Activated CD4-positive, alpha-beta T cell treated with anti-CD3 and anti-CD28 coated beads, Interleukin-2, Interleukin-4, amounts not matched to agents 100 ng/mL and 50 ng/mL, durations not matched to agents 16 hours and 8 hours (primary cell): Measurements from ENCODE around the gene SPTBN5.

Experiments used
- DNase-seq: peaks from one replicate; pipeline ENCODE4 v3.0.0-alpha.2; 2020; ENCODE audit warnings: low spot score

Gene SPTBN5

DNA sequence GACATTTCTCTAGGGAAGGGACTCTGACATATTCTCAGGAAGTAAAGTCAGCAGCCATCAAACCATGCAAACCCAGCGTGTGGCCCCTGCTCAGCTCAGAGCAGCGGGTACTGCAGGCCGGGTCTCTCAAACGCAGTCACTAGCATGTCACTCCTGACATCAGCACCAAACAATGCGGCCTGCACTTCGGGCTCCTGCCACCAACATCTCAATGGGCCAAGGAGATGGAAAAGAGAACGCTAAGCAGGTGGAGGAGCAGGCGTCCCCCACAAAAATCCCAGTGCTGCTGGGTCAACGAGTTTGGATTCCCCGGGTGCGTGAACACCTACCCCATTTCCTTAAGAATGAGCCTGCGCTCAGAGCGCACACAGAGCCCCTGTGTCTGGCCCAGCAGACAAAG lies 9.9 kb upstream of the SPTBN5 start:
- DNase-seq = no peak

DNA sequence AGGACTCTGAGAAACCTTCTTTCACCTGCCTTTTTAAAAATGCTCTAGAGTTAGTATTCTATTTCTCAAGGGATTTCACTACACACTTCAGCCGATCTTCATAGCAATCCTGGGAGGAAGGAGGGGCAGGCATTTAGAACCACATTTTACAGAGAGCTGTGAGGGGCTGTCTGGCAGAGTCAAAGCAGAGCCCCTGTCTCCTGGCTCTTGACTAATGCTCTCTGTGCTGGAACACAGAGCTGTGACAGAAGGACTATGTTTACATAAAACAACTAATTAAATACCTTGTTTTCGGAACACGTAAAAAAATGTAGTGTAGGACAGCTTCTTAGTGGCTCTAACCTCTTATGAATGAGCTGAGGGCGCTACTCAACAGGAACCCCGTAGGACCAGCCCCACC lies 7.6 kb upstream of the SPTBN5 start:
- no peak for DNase-seq

DNA sequence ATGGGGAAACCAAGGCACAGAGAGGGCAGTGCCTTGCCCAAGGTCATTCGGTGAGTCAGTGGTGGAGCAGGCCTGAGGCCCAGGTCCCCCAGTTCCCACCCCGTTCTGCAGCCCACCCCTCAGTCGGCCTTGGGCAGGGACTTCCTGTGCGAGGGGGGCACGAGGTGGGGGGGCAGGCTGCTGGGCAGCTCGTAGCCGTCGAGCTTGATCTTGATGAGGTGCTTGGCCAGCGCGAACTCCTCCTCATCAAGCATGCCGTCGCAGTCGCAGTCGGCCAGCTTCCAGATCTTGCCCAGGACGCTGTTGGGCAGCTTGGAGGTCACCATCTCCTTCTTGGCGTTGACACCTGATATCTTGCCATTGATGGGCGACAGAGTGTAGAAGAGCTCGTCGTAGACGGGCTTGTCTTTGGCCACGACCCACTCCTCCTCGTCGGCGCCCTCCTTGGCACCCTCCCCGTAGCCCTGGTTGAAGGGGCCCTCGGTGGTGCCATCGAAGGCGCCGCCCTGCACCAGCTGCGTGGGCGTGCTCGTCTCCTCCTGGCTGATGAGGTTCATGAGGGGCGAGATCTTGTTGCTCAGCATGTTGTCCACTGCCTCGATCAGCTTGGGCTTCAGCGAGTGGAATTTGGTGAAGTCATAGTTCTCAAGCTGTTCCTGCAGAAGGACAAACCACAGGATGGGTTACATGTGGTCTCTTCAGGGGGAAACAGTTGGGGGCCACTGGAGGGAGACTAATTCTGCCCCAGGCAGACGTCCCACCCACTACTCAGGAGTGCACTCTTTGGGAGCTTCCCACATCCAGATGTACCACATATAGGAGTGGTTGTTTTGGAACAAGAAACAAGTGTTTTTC lies 6.9 kb upstream of the SPTBN5 start:
- DNase-seq = no peak

DNA sequence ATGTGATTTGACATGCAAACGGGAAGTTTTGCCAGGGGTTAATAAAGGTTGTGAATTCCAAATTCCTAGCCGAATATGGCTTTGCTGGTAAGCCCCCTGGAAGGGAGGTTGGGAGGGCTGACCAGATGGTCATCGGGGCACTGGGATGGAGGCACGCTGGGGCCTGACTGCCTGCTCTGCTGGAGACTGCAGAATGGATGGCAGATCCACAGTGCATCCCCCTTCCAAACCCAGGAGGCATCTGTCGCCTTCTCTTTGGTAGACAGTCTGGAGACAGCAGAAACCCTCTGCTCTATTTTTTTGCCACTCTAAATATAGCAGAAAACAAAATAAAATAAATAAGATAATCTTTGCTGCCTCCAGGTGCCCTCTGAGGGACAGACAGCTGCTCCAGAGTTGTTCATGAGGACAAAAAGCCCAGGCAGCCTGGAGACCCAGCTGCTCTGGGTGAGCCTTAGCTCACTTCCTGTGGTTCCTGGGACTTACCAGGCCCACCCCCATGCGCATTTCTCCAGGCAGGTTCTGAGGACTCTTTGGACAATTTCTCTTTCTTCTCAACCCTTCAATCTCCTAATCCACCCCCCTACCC lies 6.1 kb upstream of the SPTBN5 start:
- DNase-seq = no peak

DNA sequence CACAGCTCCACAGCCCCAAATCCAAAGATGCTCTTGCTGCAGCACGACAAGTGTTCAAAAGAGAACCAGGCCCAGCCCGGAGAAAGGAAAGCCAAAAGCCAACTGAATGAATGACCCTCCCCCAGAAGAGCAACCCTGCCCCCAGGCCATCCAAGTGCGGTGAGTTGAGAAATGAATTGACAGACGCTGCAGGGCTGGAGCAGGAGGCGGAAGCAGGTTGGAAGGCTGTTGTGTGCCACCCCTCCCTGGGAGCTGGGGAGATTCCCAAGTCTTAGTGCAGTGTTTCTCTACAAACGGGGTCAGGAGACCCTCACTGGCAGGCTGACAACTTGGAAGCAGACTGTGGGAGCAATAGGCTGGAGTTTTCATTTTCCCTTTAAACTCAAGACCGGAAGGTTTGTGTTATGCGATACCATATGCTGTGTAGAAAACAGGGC lies 3.5 kb upstream of the SPTBN5 start:
- DNase-seq = no peak

DNA sequence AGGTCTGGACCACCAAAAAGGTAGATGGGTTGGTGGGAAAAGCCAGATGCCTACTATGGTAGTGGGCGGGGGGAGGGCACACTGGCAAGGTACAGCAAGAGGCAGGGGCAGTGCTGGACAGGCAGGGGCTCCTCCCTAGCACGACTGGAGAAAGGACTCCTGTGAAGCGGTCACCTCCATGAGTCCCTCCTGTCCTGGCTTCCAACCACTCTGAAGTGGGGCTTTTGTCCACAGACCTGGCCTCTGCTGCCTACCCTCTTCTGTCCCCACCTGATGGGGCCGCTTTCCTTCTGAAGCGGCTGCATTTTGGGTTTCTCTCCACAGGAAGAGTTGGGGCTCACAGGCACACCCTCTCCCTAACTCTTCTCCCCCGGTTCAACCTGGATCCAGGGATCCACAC lies 2.7 kb upstream of the SPTBN5 start:
- DNase-seq = no peak

DNA sequence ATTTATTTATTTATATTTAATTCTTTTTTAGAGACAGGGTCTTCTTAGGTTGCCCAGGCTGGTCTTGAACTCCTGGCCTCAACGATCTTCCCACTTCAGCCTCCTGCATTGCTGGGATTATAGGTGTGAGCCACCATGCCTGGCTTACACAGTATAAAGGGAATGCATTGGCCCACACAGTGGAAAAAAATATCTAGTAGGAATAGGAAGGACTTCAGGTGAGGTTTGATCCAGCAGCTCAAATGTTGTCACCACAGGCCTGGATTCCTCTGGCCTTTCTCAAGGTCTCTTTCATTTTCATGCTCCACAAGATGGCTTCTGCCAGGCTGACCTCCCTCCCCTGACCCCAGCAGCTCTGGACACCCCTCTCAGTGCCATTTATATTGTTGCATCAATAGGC lies 2.1 kb upstream of the SPTBN5 start:
- no peak for DNase-seq

DNA sequence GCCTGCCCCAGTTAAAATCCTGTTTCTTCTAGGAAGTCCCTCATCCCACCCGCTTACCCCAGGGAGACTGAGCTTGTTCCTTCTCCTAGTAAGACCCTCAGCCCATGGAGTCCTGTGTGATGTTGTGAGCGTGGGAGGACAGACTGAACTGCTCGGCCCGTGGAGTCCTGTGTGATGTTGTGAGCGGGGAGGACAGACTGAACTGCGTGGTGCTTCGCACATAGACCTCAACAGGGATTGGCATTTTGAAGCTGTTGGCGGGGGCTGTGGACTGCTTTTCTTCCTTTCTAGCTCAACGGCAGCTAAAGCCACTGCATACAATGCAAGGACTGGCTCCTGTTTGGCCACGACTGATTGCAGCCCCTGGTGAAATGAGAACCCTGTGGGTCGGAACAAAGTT lies 1.6 kb upstream of the SPTBN5 start:
- no peak for DNase-seq

DNA sequence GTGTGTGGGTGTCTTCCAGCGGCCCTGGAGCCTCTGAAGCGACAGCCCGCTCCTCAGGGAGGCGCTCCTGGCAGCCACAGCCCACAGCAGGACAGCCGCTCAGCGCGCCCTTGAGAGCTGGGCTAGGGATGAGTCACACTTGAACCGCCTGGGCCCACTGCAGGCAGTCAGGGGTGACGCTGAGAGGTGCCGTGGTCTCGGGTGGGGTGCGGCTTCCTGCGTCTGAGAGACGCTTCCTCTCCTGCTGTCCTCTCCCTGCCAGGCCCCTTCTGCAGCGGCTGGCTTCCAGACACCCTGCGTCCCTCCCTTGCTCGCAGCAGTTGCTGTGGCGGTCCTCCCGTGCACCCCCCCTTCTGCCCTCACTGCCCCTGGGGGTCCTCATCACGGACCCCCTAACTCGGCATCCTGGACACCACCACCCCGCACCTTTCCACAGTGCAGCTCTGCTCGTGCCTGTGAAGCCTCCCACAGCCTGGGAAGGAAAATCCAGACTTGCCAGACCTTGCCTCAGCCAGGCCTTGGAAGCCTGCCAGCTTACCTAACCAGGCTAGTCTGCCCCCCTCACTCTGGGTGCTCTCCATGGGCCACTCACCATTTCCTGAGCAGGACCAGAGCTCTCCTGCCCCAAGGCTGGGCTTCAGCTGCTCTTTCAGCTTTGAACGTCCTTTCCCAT lies 1.1 kb upstream of the SPTBN5 start:
- peak; percentile 79 for DNase-seq

DNA sequence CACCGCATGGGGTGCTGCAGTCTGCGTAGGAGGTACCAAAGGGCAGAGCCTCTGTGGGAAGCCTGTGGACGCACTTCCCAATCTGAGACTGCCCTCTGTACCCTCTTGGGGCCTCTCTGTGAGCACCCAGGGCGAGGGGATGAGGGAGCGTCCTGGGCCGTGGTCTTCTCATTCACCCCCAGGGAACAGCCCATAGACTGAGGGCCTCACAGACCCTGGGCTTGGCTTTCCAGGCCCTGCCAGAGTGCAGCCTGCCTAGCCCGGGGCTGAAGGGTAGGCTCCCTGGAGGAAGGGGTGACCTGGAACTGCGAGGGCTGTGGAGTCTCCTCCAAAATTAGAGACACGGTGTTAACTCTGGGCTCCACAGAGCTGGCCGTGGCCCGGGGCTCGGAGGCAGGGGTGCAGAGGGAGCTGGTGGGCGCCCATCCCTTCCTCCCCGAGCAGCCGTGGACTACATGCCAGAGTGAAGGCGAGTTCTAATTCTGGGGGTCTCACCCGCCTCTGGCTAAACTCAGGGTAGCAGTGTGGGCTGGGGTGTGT lies 468 bp upstream of the SPTBN5 start:
- no peak for DNase-seq

DNA sequence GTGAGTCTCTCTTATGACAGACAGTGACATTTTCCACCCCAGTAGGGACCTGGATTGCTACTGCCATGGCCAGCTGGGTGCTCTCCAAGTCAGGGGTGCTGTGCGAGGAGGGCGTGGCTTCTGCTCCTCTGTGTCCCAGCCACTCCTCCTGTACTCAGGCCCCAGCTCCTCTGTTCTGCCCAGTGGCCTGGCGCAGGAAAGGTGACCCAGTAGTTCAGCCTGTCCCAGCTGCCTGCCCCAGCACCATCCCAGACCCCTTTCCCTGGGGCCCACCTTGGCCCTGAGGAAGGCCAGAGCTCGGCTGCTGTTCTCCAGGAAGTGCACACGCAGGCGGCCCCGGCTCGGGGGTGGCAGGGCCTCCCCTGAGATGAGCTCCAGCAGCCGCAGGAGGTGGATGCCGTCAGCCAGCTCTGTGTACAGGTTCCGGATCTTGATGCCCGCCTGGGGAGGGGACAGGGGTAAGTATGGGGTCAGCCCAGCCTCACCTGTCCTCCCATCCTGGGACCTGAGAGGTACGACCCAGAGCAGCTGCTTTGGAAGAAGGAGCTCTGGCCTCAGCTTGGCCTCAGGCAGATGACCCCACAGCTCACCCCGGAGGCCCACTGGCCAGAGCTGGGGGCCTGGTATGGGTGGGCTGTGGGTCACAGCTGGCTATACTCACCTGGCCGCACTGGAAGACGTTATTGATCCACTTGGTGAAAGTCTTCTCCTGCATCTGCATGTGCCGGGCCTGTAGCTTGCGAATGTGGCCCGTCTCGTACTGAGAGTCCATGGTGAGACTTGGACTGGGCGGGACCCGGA lies 1.0 kb downstream of the SPTBN5 start:
- DNase-seq = no peak

DNA sequence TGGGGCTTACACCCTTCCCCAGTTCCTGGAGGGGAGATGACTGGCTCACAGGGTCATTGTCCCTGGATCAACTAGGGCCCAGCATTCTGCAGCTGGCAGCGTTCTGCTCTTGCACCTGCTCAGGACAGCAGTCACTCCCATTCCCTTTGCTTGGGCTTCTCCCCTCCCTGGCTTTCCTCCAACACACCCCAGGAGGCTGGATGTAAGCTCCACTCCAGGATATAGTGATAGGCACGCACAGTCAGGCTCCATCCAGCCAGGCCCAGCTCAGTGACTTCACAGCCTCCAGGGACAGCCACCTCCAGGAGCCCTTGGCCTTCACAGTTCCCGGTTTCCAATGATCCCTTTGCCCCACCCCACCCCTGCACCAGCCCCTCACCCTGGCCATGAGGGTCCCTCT lies 1.9 kb downstream of the SPTBN5 start:
- DNase-seq = no peak

DNA sequence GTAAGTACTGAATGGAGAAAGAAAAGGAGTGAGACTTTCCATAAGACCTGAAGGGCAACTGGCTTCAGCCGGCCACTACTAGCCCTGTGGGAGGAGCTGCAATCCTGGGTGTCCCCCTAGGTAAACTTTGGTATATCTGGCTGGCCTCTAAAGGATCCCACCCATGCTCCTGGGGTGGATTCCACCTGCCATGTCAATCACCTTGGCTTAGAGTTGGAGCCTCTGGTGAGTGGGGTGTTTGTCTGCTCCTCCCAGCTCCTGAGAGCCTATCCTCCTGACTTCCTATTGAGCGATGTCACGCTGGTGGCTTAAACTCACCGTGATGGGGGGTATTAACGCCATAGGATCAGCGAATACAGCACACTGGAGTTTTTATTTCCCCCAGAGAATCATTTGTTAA lies 2.6 kb downstream of the SPTBN5 start:
- no peak for DNase-seq

DNA sequence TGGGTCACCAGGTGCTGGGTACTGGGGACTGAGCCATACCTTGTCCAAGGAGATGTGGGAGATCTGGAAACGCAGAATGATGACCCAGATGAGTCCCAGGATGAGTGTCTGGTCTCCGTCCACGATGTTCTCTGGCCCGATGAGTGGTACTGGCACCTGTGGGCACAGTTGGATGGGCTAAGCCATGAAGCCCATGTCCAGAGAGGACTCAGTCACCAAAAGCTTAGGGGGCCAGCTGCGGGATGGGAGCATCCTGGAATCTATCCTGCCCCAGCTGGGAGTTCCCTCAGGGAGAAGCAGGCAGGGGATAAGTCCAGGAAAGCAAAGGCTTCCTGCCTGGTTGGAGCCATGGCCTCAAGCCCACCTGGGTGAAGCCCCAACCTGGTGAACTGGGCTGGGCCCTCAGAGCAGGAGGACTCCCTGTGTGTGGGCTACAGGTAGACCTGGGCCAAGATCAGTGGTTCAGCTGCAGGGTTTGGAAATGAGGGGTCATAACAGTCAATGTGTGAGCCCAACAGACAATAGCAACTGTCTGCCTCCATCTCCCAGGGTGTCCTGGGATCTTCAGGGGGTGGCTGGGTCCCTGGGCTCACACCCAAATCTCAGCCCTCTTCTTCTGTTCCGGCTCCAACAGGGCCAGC lies 3.7 kb downstream of the SPTBN5 start:
- DNase-seq = no peak

DNA sequence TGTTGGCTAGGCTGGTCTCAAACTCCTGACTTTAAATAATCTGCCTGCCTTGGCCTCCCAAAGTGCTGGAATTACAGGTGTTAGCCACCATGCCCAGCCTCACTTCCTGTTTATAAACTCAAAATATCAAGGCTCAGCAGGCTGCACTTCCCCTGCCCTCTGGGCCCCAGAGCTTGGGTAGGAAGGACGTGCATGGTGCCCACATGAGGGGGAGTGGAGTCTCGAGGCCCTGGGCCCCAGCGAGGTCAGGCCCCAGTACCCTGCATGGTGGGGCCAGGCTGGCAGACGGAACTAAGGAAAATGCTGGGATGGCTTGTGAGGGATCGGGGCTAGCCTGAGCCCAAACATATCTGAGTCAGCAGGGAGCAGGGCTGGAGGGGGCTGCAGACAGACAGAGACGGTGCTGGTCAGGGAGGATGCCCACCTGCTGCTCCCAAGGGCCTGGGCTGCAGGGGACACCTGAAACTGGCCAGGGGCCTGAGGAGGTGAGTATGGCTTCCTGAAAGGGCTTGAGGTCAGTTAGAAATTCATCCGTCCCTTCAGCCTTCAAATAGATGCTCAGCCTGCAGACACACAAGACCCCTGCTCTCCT lies 5.1 kb downstream of the SPTBN5 start:
- peak; percentile 14 for DNase-seq

DNA sequence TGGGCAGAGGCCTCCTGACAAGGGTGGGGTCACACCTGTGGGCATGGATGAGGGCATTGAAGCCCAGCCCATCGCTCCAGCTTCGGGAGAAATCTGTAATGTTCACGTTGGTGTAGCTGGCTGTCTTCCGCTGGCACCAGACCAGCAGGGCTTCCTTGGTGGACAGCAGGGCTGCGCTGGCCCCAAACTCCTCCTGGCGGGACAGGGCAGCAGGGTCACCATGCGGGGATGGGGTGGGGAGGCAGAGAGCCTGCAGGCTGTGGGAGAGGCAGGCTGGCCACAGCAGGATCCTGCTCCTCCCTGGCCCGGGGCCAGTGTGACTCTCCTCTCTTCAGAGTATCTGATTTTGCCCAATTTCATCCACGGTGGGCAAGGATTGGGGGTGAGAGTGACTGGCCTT lies 6.0 kb downstream of the SPTBN5 start:
- DNase-seq = no peak

DNA sequence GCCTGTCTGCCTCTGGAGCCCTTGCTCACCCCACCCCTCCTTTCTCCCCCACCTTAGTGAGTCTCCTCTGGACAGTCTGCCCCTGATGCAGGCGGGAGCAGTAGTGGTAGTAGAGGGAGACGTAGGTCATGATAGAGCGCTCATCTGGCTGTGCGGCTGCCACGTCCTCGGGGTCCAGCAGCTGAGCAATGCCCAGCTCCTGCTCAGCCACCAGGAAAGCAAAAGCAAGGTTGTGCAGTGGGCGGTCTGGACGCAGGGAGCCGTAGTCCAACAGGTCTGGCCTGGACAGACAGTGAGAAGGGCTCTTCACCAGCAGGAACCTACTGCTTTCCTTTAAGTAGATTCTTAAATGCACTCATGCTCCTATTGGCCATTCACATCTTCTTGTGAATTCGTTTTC lies 6.7 kb downstream of the SPTBN5 start:
- DNase-seq = no peak

DNA sequence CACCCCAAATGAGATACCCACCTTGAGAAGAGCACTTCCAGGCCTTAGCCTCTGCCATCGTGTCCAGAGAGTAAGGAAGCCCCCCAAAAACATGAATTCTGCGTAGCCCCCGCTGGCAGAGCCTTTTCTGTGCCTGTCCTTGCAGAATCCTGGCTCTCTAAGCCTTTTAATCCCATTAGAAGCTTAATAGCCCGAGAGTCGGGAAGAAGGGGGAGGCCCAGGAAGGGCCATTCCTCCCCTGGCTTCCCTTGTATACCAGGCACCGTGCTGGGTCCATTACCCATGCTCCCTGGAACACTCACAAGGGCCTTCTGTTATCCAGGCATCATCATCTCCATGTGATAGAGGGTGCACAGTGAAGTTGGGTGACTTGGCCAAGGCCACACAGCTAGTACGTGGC lies 7.1 kb downstream of the SPTBN5 start:
- no peak for DNase-seq

DNA sequence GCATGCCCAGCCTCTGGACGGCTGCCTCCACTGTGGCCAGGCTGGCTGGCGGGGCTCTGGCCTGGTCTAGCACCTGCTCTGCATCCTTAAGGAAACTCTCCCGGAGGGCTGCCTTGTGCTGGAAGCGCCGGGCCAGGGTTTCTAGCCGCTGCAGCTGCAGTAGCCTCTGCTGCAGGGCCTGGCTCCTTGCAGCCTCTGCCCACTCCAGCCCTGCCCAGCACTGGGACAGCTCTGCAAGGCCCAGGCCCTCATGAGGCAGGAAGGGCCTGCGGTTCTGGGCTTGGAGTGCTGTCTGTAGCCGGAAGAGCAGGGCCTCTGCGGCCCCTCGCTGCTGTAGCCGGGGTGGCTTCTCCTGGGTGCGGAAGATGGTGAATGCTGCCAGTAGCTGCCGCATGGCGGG lies 8.0 kb downstream of the SPTBN5 start:
- DNase-seq = no peak

DNA sequence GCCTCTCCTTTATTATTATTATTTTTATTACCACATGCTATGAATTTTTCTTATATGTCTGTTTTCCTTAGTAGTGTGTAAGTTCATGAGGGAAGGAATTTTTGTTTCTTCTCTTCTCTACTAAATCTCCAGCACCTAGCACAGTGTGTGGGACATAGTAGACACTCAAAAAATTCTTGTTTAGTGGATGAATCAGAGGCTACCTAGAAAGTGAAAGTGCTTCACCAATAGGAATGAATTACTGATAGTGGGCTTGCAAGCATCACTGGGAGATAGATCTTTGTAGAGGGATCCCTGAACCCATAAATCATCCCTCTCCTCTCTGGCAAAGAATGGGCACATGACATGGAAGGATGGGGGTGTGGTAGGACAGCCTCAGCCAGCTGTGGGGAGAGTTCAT lies 8.5 kb downstream of the SPTBN5 start:
- DNase-seq = no peak

DNA sequence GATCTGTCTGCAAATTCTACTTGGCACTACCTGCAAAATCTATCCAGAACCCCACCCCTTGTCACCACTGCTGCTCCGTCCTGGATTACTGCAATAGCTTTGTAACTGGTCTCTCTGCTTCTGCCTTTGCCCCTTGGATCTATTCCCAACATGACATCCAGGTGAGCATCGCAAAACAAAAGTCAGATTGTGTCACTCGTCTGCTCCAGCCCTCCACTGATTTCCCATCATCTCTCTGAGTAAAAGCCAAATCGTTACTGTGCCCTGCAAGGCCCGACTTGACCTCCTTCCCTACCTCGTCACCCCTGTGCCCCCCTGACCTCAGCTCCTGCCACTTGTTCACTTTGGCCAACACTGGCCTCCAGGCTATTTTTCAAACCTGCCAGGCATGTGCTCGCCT lies 9.4 kb downstream of the SPTBN5 start:
- no peak for DNase-seq

DNA sequence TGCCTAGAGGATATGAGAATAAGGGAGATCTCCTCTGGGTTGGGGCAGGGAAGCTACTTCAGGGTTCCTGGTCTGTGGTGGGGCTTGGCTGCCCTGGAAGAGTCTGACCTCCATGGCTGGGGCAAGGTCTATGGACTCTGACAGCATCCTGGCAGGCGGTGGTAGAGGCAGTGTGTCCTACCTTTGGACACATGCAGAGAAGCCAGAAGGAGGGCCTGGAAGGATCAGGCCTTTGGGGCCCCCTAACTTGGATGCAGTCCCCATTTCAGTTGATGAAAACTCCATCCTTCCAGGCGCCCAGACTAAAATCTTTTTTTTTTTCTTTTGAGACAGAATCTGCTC lies 10.4 kb downstream of the SPTBN5 start:
- no peak for DNase-seq
